Measurements from ENCODE around the gene PTH1R. TPM values are rescaled to one million over a fixed set of nuclear protein-coding genes. Genes with fewer than 3 reads are reported as not detected.
A peak's percentile ranks its signal among the peaks of the same experiment; 100 is the strongest.

PTH1R gene
- total RNA-seq, 3 donors from 2014 or later: not detected

- H3K27me3 Mint-ChIP-seq (ENCODE audit: low read depth): no peaks in the 10 kb centered on the region
- peaks cover 21% of the 10 kb centered on the region for H3K9me3 Mint-ChIP-seq
- DNase-seq (peak; percentile 66), ATAC-seq (peak; percentile 90 to 94)
- peaks cover 7% of the 10 kb centered on the region for H3K4me1 Mint-ChIP-seq (ENCODE audit: low read depth)
- H3K36me3 Mint-ChIP-seq (ENCODE audit: insufficient read depth): no peaks in the 10 kb centered on the region
- peak overlapping the region; percentile 75 for H3K4me3 Mint-ChIP-seq
Observed at GRCh38 chr3:46845860-46846623, 31.5 kb upstream of the PTH1R start.

DNA sequence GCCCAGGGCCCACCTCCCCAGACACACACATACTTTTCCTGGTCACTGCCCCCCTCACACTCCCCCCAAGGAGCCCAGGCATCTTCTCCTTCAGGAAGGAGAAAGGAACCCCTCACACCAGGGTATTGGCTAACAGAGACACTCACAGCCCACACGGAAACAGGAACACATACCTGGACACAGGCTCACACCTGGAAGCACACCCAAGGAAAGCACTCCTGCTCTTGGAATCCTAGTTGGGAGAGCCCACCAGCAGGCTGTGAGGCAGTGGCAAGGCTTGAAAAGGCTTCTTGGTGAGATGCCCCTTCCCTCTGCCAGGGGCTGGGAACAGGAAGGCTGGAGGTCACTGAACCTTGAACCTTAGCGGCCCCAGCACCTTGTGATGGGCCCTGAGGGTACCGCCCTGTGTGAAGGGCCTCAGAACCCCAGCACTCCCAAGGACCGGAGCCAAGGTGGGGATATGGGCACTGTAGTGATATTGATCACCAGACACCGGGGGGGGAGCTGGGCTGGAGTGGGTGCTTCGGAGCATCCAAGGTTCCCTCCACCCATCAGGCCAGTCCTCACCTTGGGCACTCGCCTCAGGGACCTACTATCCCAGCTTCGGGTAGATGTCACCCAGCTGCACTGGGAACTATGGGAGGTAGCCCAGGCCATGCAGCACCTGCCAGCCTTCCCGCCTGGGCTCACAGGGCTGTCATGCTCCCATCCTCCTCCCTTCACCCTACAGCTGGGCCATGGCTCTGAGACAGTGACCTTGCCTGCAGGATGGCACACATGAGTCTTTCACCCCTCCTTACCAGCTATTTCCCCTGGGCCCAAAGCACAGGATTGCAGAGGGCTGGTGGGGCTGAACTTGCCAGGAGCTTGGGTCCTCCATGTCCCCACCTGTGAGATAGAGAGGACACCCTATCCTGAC is 30.6 kb upstream of the PTH1R start:
- Mint-ChIP-seq H3K4me1 (ENCODE audit: low read depth) (peaks cover 7% of the 10 kb centered on the region), H3K9me3 (peaks cover 13% of the 10 kb centered on the region), H3K27me3 (ENCODE audit: low read depth) (no peaks in the 10 kb centered on the region), H3K4me3 (peak overlapping the region; percentile 75), H3K36me3 (ENCODE audit: insufficient read depth) (no peaks in the 10 kb centered on the region)
- DNase-seq (no peak), ATAC-seq (no peak)

GRCh38 chr3:46847744-46848143 is 29.8 kb upstream of the PTH1R start:
- no peak for ATAC-seq
- H3K36me3 Mint-ChIP-seq (ENCODE audit: insufficient read depth): no peaks in the 10 kb centered on the region
- H3K27me3 Mint-ChIP-seq (ENCODE audit: low read depth): no peaks in the 10 kb centered on the region
- no peak overlapping the region for H3K4me3 Mint-ChIP-seq
- DNase-seq: no peak
- peaks cover 7% of the 10 kb centered on the region for H3K4me1 Mint-ChIP-seq (ENCODE audit: low read depth)
- H3K9me3 Mint-ChIP-seq: peaks cover 6% of the 10 kb centered on the region

DNA sequence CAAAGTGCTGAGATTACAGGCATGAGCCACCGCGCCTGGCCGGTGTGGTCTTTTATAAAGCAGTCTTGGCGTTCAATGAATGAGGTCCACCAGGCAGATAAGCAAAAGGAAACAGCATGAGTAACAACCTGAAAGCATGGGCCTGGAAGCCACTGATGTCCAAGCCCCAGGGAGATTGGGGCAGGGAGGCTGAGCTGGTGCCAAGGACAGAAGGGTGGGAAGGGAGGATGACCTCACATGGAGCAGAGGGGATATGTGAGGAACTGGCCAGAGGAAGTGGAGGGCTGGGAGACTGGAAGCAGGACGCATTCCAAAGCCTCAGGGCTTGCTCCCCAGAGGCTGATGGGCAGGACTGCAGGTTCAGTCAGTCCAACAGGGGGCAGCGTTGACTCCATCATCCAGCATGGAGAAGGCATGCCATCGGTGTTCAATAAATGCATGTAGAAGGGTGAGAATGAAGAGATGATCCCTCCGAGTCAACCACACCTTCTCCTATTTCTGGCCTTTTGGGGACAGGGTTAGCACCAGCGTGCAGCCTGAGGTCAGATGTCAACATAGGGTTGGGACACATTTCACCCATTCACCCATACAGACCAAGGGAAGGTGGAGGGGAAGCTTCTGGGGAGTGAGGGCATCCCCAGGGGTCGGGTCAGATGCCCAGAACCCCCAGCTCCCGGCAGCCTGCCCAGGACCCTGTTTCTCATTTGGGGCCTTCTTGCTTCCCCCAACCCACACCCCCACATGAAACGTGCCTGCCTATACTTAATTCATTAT is 29.1 kb upstream of the PTH1R start:
- no peaks in the 10 kb centered on the region for H3K27me3 Mint-ChIP-seq (ENCODE audit: low read depth)
- ATAC-seq: no peak
- no peaks in the 10 kb centered on the region for H3K36me3 Mint-ChIP-seq (ENCODE audit: insufficient read depth)
- H3K9me3 Mint-ChIP-seq: no peaks in the 10 kb centered on the region
- no peak overlapping the region for H3K4me3 Mint-ChIP-seq
- no peak for DNase-seq
- H3K4me1 Mint-ChIP-seq (ENCODE audit: low read depth): peaks cover 7% of the 10 kb centered on the region

GRCh38 chr3:46849045-46849631 is 28.4 kb upstream of the PTH1R start:
- ATAC-seq (no peak), DNase-seq (peak; percentile 1)
- Mint-ChIP-seq H3K4me1 (ENCODE audit: low read depth) (peaks cover 7% of the 10 kb centered on the region), H3K4me3 (no peak overlapping the region), H3K9me3 (no peaks in the 10 kb centered on the region), H3K27me3 (ENCODE audit: low read depth) (no peaks in the 10 kb centered on the region), H3K36me3 (ENCODE audit: insufficient read depth) (no peaks in the 10 kb centered on the region)

DNA sequence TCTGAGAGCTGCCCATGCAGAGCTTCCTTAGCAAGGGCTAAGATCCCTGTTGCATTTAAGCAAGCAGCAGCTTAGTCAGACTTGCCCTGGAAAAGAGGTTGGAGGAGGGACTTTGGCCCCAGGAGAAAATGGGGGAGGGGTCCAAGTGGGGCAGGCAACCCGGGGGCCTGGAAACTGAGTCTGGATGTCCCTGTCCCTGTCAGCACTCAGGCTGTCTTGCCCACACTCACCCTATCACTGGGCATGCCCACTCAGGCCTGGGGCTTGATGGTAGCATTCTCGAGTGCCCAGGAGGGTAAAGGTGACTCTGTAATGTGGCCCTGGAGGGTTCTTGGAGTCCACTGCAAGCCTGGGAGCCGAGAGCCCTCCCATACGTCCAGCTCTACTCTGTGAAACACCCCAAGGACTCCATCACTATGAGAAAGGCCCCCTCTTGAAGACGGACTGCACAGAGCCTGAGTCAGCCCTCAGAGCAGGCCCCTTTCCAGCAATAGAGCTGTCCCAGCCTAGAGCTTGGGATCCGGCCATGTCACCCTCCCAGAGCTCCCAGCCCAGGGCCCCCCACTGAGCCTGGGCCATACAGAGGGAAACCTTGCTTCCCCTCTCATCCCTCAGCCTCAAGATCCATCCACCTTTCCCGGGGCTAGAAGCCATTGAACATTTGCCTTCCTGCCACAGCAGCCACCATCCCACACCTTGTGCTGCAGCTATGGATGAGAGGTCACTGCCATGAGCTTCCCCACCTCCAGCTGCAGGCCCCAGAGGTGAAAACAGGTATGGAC is 27.6 kb upstream of the PTH1R start:
- Mint-ChIP-seq H3K9me3 (no peaks in the 10 kb centered on the region), H3K4me3 (no peak overlapping the region)
- no peak for DNase-seq

DNA sequence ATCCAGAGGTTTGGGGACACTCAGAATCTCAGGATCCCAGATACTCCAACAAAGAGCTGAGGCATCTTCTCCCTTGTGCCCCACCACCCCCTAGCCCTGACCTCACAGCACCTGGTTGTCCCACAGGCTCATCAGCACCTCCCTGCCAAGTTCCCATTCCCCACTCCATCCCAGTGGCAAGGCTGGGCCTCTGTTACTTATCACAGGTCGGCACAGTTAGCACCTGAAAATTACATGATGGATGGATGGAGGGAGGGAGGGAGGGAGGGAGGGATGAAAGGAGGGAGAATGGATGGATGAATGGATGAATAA is 27.1 kb upstream of the PTH1R start:
- peak; percentile 0 for DNase-seq
- peaks cover 5% of the 10 kb centered on the region for H3K4me1 Mint-ChIP-seq (ENCODE audit: low read depth)
- H3K27me3 Mint-ChIP-seq (ENCODE audit: low read depth): no peaks in the 10 kb centered on the region
- no peak overlapping the region for H3K4me3 Mint-ChIP-seq
- no peak for ATAC-seq
- H3K36me3 Mint-ChIP-seq (ENCODE audit: insufficient read depth): no peaks in the 10 kb centered on the region
- no peaks in the 10 kb centered on the region for H3K9me3 Mint-ChIP-seq

More for the DNA sequence above, 27.6 kb upstream of the PTH1R start:
- Mint-ChIP-seq H3K36me3 (ENCODE audit: insufficient read depth) (no peaks in the 10 kb centered on the region), H3K27me3 (ENCODE audit: low read depth) (no peaks in the 10 kb centered on the region), H3K4me1 (ENCODE audit: low read depth) (peaks cover 7% of the 10 kb centered on the region)
- ATAC-seq: no peak

- Mint-ChIP-seq H3K4me1 (ENCODE audit: low read depth) (peaks cover under 1% of the 10 kb centered on the region), H3K4me3 (no peak overlapping the region), H3K36me3 (ENCODE audit: insufficient read depth) (no peaks in the 10 kb centered on the region), H3K9me3 (no peaks in the 10 kb centered on the region), H3K27me3 (ENCODE audit: low read depth) (peaks cover 4% of the 10 kb centered on the region)
- no peak for ATAC-seq
- peak; percentile 1 for DNase-seq
Observed at GRCh38 chr3:46851364-46852333, 25.9 kb upstream of the PTH1R start.

GRCh38 chr3:46852334-46852720 is 25.2 kb upstream of the PTH1R start:
- DNase-seq (peak; percentile 2), ATAC-seq (no peak)
- Mint-ChIP-seq H3K36me3 (ENCODE audit: insufficient read depth) (no peaks in the 10 kb centered on the region), H3K4me3 (no peak overlapping the region), H3K9me3 (no peaks in the 10 kb centered on the region), H3K4me1 (ENCODE audit: low read depth) (no peaks in the 10 kb centered on the region), H3K27me3 (ENCODE audit: low read depth) (peaks cover 5% of the 10 kb centered on the region)

DNA sequence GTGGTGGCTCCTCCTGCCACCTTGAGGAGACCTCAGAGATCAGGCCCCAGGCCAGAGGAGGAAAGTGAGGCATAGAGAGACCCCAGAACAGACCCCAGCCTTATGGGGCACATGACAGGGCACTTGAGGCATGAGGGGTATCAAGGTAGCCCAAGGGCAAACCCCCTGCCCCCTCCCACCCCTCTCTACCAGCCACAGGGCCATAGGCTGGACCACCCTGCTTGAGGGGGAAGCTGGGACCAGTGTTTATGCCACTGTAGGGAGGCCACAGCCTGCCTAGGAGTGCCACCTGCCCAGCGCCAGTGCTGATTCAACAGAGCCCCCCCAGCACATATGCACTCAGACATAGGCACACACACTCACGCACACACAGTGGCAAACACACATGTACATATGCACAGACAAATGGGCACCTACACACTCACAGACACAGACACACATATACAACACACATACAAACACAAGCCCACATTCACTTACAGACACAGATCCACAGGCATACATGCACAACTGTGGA is 24.6 kb upstream of the PTH1R start:
- Mint-ChIP-seq H3K4me3 (no peak overlapping the region), H3K9me3 (no peaks in the 10 kb centered on the region), H3K27me3 (ENCODE audit: low read depth) (peaks cover 10% of the 10 kb centered on the region), H3K36me3 (ENCODE audit: insufficient read depth) (no peaks in the 10 kb centered on the region), H3K4me1 (ENCODE audit: low read depth) (no peaks in the 10 kb centered on the region)
- DNase-seq (no peak), ATAC-seq (no peak)

DNA sequence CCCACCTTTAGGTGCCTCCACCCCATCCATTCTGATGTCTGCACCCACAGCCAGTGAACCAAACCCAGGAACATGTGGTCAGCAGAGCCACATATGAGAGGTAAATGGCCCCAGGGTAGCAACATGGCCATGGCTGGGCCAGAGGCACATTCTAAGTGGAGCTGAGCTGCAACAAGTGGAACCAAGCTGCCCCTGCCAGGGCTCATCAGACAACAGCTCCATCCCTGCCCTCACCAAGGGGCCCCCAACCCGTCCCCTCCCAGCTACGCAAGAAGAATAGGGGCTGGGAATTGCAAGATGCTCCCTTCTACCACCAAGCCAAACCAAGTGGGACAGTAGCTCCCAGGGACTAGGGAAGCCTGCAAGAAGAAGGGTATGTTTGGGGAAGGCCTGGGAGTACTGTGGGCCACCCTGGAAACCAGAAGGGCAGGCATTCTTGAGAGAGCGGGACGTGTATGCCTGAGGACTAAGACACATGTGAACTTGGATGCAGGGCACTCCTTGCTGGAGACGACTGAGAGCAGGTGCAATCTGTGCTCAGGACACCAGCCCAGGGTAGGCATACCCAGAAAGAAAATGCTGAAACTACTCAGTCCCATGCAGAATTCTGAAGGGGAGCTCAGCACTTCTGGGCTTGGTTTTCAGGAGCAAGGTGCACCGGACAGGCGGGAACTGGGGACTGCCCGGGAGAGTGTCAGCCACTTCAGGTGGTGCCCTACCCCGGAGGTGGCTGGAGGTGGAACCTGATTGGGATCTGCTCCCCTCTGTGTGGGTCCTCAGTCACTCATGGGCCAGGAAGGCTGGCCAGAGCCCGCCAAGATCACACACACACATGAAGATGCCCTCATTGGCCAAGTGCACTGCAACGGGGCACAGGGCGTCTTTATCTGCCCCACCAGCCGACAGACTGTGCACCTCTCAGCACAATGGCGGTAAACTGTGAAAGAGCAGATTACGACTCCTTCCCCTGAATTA is 23.8 kb upstream of the PTH1R start:
- Mint-ChIP-seq H3K4me3 (no peak overlapping the region), H3K36me3 (ENCODE audit: insufficient read depth) (no peaks in the 10 kb centered on the region), H3K4me1 (ENCODE audit: low read depth) (no peaks in the 10 kb centered on the region), H3K27me3 (ENCODE audit: low read depth) (peaks cover 12% of the 10 kb centered on the region), H3K9me3 (no peaks in the 10 kb centered on the region)
- DNase-seq (no peak), ATAC-seq (no peak)

- Mint-ChIP-seq H3K9me3 (no peaks in the 10 kb centered on the region), H3K4me1 (ENCODE audit: low read depth) (no peaks in the 10 kb centered on the region), H3K4me3 (no peak overlapping the region), H3K36me3 (ENCODE audit: insufficient read depth) (no peaks in the 10 kb centered on the region), H3K27me3 (ENCODE audit: low read depth) (peaks cover 12% of the 10 kb centered on the region)
- ATAC-seq (no peak), DNase-seq (no peak)
Observed at GRCh38 chr3:46854555-46854991, 22.9 kb upstream of the PTH1R start.
